Upper lobe of right lung (tissue), 1 donor: ENCODE measurements around the gene DRICH1. TPM values are rescaled to one million over a fixed set of nuclear protein-coding genes. Genes with fewer than 3 reads are reported as not detected.
"Not testable (repeated sequence)": the region's sequence is repeated elsewhere in the genome, so short reads cannot be mapped to it uniquely, and the experiment has no call there.

Experiments used
- ATAC-seq: fragments of 200-7000 bp; cut with Tn5 transposase; one replicate; pipeline ENCODE4 v1.9.1; 2020; ENCODE audit warnings: mild to moderate bottlenecking, moderate library complexity
- DNase-seq: peaks from one replicate; pipeline ENCODE4 v3.0.0-alpha.2; 2020
- H3K27ac ChIP-seq: fragments of 200-600 bp; one replicate; pipeline ENCODE4 v1.8.0; 2022
- H3K27me3 ChIP-seq: fragments of 200-600 bp; one replicate; pipeline ENCODE4 v1.8.0; 2022; ENCODE audit warnings: mild to moderate bottlenecking
- H3K36me3 ChIP-seq: fragments of 200-600 bp; one replicate; pipeline ENCODE4 v1.8.0; 2022
- H3K4me1 ChIP-seq: fragments of 200-600 bp; one replicate; pipeline ENCODE4 v1.8.0; 2022
- H3K4me3 ChIP-seq: fragments of 200-600 bp; one replicate; pipeline ENCODE4 v1.8.0; 2022; ENCODE audit warnings: mild to moderate bottlenecking
- H3K9me3 ChIP-seq: fragments of 200-600 bp; one replicate; pipeline ENCODE4 v1.8.0; 2022
- CTCF ChIP-seq: fragments of 200-600 bp; IDR thresholded peaks from one replicate; pipeline ENCODE4 v1.8.0; 2022; ENCODE audit warnings: antibody characterized with exemption
- intact Hi-C: fragments of 100-400 bp; cut with DNase I; formaldehyde crosslinking; loops from one replicate; pipeline ENCODE4 v1.11.0; 2022
- total RNA-seq: library from RNA; stranded (reverse); fragmentation: NEBNext Ultra II Directional; extraction: Animal tissue kit (Norgen Biotek cat#: 25700); gene quantifications from one replicate; pipeline ENCODE4 v1.2.1, GENCODE V29; 2021
- donor health status: DM: no; HTN: yes; CAD: no; lungs with severe emphysema.

DRICH1 gene
- total RNA-seq, 1 donor from 2014 or later = 0.96 TPM

DNA sequence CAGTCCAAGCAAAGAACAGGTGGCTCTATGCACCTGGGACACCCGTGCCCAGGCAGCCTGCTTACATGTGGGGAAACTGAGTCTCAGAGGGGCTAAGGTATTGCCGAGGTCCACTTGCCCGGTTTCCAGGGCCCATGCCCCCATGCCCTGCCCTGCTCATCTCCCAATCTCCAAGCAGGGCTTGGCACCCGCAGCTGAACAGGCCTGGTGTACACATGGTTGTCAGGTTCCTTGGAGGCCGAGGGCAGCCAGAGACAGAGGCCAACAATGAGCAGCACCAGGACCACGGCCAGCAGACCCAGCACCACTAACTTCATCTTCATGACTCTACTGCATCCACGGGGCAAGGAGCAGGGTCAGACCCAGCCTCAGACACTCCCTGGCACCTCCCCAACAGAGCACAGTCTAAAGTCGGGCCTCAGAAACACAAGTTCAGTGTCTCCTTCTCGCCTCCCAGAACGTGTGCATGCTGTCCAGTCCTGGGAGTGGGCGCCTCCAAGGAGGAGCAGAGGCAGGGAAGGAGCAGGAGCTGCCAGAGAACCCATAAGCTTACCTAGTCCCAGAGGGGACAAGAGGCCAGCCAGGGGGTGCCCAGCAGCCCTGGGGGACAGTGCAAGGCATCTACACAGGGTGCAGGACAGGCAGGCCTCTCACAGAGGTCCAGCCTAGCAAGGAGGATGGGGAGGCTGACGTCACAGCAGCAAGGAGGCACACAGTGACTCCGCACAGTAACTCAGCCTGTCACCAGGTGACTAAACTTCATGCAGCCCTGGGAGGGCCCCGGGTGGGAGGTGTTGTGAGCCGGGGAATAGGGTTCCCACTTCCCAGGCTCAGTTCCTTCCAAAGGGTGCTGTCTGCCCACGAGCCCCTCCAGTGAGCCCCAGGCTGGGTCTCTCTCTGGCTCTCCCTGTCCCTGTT lies 38.5 kb upstream of the DRICH1 start:
- intact Hi-C loops = no loop called here
- no peak overlapping the region for H3K27ac ChIP-seq
- no peaks in the 10 kb centered on the region for H3K27me3 ChIP-seq
- no peak for TF ChIP-seq CTCF
- H3K4me3 ChIP-seq = no peak overlapping the region
- DNase-seq (no peak), ATAC-seq (no peak)
- H3K9me3 ChIP-seq = no peaks in the 10 kb centered on the region
- H3K4me1 ChIP-seq = peaks cover 1% of the 10 kb centered on the region
- no peaks in the 10 kb centered on the region for H3K36me3 ChIP-seq

- DNase-seq, ATAC-seq, H3K27me3 ChIP-seq, H3K4me1 ChIP-seq, intact Hi-C loops, H3K9me3 ChIP-seq, H3K4me3 ChIP-seq, H3K27ac ChIP-seq: not testable (repeated sequence)
- peaks cover 19% of the 10 kb centered on the region for H3K36me3 ChIP-seq
These were observed 28.3 kb upstream of the DRICH1 start for GRCh38 chr22:23660381-23660780.

DNA sequence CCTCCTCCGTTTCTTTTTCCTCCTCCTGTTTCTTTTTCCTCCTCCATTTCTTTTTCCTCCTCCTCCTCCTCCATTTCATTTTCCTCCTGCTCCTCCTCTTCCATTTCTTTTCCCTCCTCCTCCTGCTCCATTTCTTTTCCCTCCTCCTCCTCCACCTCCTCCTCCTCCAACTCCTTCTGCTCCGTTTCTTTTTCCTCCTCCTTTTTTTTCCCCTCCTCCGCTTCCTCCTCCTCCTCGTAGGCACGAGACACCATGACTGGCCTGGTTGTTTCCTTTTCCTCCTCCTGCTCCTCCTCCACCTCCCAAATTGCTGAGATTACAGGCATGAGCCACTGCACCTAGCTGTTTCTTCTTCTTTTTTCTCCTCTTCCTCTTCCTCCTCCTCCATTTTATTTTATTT lies 25.6 kb upstream of the DRICH1 start:
- no peaks in the 10 kb centered on the region for H3K4me1 ChIP-seq
- DNase-seq (peak; percentile 1), ATAC-seq (no peak)
- no peaks in the 10 kb centered on the region for H3K9me3 ChIP-seq
- no peaks in the 10 kb centered on the region for H3K27me3 ChIP-seq
- no peak overlapping the region for H3K27ac ChIP-seq
- TF ChIP-seq CTCF = no peak
- peaks cover 19% of the 10 kb centered on the region for H3K36me3 ChIP-seq
- intact Hi-C loops = no loop called here
- no peak overlapping the region for H3K4me3 ChIP-seq

GRCh38 chr22:23655891-23656475 lies 23.9 kb upstream of the DRICH1 start:
- Histone ChIP-seq H3K4me3 (no peak overlapping the region), H3K4me1 (no peaks in the 10 kb centered on the region), H3K9me3 (no peaks in the 10 kb centered on the region), H3K27ac (no peak overlapping the region), H3K27me3 (no peaks in the 10 kb centered on the region), H3K36me3 (peaks cover 19% of the 10 kb centered on the region)
- intact Hi-C loops = no loop called here
- ATAC-seq (no peak), DNase-seq (peak; percentile 43)
- TF ChIP-seq CTCF = no peak

- intact Hi-C loops = no loop called here
- ATAC-seq = no peak
- H3K4me1 ChIP-seq = no peaks in the 10 kb centered on the region
- H3K9me3 ChIP-seq = no peaks in the 10 kb centered on the region
- H3K27ac ChIP-seq = no peak overlapping the region
- peaks cover 3% of the 10 kb centered on the region for H3K36me3 ChIP-seq
- DNase-seq = no peak
- no peaks in the 10 kb centered on the region for H3K27me3 ChIP-seq
- H3K4me3 ChIP-seq = no peak overlapping the region
- TF ChIP-seq CTCF = no peak
These were observed 20.6 kb upstream of the DRICH1 start for GRCh38 chr22:23652711-23653110.

DNA sequence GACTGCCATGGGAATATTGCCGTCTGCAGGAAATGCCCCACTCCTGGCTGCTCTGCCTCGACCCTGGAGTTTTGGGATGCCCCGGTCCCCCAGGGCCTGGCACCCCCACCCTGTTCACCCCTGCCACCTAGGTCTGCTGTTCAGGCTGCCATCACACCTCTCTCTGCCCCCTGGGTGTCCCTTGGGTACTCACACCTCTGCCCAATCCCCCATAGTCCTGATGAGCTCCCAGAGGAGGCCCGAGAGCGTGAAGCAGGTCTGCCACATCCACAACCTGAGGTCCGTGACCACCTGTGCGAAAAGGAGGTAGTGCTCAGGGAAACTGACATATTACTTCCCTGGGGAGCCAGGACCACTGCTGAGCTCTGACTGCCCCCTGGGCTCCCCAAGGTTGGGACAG lies 20.2 kb upstream of the DRICH1 start:
- ATAC-seq (no peak), DNase-seq (no peak)
- H3K27ac ChIP-seq = no peak overlapping the region
- H3K36me3 ChIP-seq = peaks cover 1% of the 10 kb centered on the region
- intact Hi-C loops = no loop called here
- H3K4me3 ChIP-seq = no peak overlapping the region
- no peak for TF ChIP-seq CTCF
- no peaks in the 10 kb centered on the region for H3K27me3 ChIP-seq
- H3K9me3 ChIP-seq = no peaks in the 10 kb centered on the region
- no peaks in the 10 kb centered on the region for H3K4me1 ChIP-seq
